ENCODE measurements around the gene RPL3.

DNA sequence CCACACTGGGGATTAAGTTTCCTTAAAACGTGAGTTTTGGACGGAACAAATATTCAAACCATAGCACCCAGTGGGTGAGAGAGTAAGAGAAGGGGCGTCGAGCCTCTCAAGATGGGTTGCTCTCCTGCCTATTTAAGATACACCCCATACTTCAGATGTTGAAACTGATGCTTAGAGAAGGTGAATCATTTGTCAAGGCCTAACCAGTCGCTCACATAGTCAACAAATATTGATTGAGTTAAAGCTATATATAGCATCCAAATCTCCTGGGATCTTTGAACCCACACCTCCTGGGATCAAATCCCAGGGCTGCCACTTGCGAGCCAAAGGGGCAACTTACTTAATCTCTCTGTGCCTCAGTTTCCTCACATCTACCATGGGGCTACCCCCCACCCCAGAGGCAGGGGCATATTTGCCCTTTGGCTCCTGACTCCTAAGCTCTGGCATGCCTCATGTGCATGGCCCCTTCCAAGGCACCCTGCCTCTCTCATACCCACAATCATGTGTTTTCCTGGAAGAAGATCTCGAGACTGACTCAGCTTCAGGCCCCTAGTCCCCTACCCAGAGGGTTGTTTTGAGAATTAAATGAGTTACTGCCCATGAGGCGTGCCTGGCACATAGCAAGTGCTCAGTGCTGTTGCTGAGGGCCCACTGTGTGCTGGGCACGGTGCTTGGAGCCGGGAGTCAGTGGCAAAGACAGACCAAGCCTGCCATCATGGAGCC is 55.6 kb downstream of the RPL3 start:
- TF ChIP-seq, protein P1, sequence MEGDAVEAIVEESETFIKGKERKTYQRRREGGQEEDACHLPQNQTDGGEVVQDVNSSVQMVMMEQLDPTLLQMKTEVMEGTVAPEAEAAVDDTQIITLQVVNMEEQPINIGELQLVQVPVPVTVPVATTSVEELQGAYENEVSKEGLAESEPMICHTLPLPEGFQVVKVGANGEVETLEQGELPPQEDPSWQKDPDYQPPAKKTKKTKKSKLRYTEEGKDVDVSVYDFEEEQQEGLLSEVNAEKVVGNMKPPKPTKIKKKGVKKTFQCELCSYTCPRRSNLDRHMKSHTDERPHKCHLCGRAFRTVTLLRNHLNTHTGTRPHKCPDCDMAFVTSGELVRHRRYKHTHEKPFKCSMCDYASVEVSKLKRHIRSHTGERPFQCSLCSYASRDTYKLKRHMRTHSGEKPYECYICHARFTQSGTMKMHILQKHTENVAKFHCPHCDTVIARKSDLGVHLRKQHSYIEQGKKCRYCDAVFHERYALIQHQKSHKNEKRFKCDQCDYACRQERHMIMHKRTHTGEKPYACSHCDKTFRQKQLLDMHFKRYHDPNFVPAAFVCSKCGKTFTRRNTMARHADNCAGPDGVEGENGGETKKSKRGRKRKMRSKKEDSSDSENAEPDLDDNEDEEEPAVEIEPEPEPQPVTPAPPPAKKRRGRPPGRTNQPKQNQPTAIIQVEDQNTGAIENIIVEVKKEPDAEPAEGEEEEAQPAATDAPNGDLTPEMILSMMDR (IDR thresholded peaks at IDR 0.05): no peak
- no peak for TF ChIP-seq KAT7 (CRISPR knock-in tag; IDR thresholded peaks at IDR 0.05; ENCODE audit: borderline replicate concordance)
- no peak for TF ChIP-seq FOXJ3 (CRISPR knock-in tag; IDR thresholded peaks at IDR 0.05; ENCODE audit: borderline replicate concordance)
- no peak for TF ChIP-seq JUN (CRISPR knock-in tag; IDR thresholded peaks at IDR 0.05)
- TF ChIP-seq SMAD3 (CRISPR knock-in tag; IDR thresholded peaks at IDR 0.05; ENCODE audit: borderline replicate concordance): no peak
- TF ChIP-seq, protein P2, sequence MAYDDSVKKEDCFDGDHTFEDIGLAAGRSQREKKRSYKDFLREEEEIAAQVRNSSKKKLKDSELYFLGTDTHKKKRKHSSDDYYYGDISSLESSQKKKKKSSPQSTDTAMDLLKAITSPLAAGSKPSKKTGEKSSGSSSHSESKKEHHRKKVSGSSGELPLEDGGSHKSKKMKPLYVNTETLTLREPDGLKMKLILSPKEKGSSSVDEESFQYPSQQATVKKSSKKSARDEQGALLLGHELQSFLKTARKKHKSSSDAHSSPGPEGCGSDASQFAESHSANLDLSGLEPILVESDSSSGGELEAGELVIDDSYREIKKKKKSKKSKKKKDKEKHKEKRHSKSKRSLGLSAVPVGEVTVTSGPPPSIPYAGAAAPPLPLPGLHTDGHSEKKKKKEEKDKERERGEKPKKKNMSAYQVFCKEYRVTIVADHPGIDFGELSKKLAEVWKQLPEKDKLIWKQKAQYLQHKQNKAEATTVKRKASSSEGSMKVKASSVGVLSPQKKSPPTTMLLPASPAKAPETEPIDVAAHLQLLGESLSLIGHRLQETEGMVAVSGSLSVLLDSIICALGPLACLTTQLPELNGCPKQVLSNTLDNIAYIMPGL (CRISPR knock-in tag; IDR thresholded peaks at IDR 0.05): no peak
- no peak for TF ChIP-seq NR2C2 (CRISPR knock-in tag; IDR thresholded peaks at IDR 0.05)
- TF ChIP-seq SP1 (CRISPR knock-in tag; conservative IDR thresholded peaks at IDR 0.05): no peak
- TF ChIP-seq, protein P3, sequence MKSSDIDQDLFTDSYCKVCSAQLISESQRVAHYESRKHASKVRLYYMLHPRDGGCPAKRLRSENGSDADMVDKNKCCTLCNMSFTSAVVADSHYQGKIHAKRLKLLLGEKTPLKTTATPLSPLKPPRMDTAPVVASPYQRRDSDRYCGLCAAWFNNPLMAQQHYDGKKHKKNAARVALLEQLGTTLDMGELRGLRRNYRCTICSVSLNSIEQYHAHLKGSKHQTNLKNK (CRISPR knock-in tag; IDR thresholded peaks at IDR 0.05): no peak
- TF ChIP-seq, protein P4, sequence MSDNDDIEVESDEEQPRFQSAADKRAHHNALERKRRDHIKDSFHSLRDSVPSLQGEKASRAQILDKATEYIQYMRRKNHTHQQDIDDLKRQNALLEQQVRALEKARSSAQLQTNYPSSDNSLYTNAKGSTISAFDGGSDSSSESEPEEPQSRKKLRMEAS (CRISPR knock-in tag; IDR thresholded peaks at IDR 0.05): no peak
- TF ChIP-seq, protein P5, sequence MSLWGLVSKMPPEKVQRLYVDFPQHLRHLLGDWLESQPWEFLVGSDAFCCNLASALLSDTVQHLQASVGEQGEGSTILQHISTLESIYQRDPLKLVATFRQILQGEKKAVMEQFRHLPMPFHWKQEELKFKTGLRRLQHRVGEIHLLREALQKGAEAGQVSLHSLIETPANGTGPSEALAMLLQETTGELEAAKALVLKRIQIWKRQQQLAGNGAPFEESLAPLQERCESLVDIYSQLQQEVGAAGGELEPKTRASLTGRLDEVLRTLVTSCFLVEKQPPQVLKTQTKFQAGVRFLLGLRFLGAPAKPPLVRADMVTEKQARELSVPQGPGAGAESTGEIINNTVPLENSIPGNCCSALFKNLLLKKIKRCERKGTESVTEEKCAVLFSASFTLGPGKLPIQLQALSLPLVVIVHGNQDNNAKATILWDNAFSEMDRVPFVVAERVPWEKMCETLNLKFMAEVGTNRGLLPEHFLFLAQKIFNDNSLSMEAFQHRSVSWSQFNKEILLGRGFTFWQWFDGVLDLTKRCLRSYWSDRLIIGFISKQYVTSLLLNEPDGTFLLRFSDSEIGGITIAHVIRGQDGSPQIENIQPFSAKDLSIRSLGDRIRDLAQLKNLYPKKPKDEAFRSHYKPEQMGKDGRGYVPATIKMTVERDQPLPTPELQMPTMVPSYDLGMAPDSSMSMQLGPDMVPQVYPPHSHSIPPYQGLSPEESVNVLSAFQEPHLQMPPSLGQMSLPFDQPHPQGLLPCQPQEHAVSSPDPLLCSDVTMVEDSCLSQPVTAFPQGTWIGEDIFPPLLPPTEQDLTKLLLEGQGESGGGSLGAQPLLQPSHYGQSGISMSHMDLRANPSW (CRISPR knock-in tag; conservative IDR thresholded peaks at IDR 0.05; ENCODE audit: low read depth): no peak
